GM12874 (cell line): ENCODE measurements around the gene KRR1.

Source experiments
- TF ChIP-seq, protein P1 (sequence below): IDR thresholded peaks from 2 replicates; pipeline ENCODE4 v1.5.1; 2011; ENCODE audit warnings: low read depth, mild to moderate bottlenecking, control low read depth, low read length, moderate library complexity; ENCODE audit not compliant: insufficient read depth

The KRR1 gene

DNA sequence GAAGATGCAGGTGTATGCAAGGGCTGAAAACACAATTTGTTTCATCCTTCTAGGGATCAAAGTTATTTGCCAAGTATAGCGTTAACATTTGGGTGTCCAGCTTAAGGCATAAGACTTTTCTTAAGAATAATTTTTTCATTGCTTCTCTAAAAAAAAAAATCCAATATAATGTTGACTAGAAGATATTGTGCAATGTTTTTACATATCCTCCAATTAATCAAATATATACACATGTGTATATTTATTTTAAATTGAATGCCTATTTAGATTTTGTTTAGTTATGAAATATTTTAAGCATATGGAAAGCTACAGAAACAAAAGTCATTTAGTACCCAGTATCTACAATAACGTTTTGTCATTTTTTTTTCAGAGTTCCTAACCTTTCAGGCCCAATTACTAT lies 28.5 kb upstream of the KRR1 start:
- TF ChIP-seq, protein P1, sequence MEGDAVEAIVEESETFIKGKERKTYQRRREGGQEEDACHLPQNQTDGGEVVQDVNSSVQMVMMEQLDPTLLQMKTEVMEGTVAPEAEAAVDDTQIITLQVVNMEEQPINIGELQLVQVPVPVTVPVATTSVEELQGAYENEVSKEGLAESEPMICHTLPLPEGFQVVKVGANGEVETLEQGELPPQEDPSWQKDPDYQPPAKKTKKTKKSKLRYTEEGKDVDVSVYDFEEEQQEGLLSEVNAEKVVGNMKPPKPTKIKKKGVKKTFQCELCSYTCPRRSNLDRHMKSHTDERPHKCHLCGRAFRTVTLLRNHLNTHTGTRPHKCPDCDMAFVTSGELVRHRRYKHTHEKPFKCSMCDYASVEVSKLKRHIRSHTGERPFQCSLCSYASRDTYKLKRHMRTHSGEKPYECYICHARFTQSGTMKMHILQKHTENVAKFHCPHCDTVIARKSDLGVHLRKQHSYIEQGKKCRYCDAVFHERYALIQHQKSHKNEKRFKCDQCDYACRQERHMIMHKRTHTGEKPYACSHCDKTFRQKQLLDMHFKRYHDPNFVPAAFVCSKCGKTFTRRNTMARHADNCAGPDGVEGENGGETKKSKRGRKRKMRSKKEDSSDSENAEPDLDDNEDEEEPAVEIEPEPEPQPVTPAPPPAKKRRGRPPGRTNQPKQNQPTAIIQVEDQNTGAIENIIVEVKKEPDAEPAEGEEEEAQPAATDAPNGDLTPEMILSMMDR: no peak

DNA sequence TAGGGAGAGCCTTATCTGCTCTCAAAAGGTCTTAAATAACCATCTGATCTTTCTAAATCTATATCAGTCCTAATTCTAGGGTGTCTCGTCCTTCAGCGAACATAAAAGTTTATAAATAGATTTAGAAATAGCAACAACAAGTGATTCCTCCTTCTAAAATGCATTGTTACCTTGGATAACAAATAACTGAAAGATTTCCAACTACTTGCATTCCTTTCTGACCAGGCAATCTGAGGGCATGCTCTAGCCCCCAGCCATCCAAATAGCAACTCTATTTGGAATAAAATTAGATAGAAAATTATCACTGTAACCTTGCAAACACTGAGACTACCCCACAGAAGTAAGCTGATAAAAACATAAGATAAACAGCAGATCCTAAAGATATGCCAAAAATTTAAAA lies 21.8 kb upstream of the KRR1 start:
- TF ChIP-seq, protein P1: no peak

DNA sequence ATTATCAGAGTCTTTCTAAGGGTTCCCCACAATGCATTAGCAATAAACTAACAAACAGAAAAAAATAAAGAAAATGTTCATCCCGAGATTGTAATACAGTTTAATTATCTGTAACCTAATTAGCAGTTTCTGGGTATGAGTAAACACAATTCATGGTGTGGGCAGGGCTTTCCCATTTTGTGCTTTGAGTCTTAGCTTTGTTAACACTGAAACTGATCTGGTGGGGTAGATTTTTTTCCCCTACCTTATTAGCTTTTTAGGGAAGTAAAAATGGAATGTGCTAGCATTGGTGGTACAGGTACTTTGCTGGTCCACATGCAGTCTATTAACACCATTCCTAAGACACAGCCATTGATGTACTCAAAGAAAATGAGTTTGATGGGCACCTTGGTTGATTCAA lies 18.4 kb upstream of the KRR1 start:
- TF ChIP-seq, protein P1: no peak

DNA sequence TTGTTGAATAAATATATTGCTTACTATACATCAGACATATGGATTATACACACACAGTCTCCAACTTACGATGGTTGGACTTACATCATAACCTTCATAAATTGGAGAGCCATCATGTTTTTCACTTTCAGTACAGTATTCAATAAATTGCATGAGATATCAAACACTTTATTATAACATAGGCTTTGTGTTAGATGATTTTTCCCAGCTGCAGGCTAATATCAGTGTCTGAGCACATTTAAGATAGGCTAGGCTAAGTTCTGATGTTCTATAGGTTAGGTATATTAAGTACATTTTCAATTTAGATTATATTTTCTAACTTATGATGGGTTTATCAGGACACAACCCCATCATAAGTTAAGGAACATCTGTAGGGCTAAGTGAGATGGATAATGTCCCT lies 17.9 kb upstream of the KRR1 start:
- TF ChIP-seq, protein P1: no peak

DNA sequence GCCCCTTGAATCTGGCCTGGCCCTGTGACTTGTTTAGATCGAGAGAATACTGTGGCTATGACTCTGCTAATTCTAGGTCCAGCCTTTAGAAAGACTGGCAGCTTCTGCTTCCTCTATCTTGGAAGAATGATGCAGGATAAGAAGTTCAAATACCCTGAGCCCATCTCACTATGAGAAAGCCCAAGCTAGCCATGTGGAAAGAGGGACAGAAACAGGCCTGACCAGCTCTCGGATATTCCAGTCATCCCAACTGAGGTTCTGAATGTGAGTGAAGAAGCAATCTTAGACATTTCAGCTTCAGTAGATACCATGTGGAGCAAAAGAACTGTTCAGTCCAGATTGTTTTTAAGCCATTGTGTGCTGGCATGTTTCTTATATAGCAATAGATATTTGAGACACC lies 17.3 kb upstream of the KRR1 start:
- TF ChIP-seq, protein P1: no peak

DNA sequence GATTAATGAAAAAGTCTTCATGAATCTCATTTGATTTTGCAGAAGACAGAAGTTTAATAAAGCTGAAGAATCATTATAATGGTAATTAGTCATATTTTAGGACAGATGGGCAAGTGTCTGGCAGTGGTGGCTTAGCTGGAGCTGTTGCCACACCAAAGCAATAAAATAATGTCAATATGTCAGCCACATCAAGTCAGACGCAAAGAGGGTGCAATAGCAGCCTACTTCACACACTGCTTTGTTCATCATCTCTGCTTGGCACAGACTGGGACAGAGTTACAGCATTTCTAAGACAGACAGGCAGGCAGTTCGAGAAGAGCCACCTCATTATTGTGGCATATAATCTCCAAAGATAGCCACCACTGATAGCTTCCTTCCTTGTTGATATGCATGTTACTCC lies 16.9 kb upstream of the KRR1 start:
- TF ChIP-seq, protein P1: no peak

DNA sequence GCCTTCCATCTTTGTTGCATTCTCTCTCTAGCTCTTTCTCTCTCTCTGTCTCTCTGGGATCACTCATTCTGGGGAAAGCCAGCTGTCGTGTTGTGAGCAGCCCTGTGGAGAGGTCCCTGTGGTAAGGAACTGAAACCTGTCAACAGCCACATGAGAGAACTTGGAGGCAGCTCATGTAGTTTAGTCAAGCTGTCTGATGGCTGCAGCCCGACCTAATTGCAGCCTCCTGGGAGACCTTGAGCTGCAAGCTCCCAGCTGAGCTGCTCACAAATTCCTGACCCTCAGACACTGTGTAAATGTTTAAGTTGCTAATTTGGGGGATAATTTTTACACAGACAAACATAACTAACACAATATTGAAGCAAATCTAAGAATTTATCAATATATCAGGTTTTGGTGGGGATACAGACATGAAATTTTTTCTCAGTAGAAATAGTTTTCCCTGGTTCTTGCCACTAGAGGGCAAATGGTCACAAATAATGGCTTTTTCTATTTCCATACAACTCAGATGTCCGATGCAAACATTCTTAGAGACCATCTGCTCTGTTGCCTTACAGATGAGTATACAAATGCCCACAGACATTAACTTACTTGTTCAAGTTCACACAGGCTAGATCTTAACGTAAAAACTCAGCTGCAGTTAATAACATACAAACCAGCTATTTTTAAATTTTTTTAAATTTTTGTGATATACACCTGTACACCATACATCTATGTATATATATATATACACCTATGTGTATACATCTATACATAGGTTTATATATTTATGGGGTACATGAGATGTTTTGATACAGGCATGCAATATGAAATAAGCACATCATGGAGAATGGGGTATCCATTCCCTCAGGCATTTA lies 15.5 kb upstream of the KRR1 start:
- TF ChIP-seq, protein P1: peak; percentile 43
